PC-3 (cell line): Measurements from ENCODE around the gene MIEN1.

Experiments used
- CTCF ChIP-seq: fragments of 300-600 bp; sonication (generic); conservative IDR thresholded peaks from 2 replicates; pipeline ENCODE4 v1.5.1; 2017; ENCODE audit warnings: antibody characterized with exemption, low read depth, mild to moderate bottlenecking, low read length
- EZH2 ChIP-seq: fragments of 300-600 bp; sonication (generic); IDR thresholded peaks from one replicate; pipeline ENCODE4 v1.6.1; 2017; ENCODE audit warnings: antibody characterized with exemption, mild to moderate bottlenecking, low read length; ENCODE audit not compliant: unreplicated experiment

GRCh38 chr17:39701012-39701783, 29.1 kb downstream of the MIEN1 start:
- no peak for TF ChIP-seq CTCF
- no peak for TF ChIP-seq EZH2
